ENCODE results near the gene SPEG.

- TF ChIP-seq GATA2 (IDR thresholded peaks at IDR 0.05; ENCODE audit: low read depth, low read length) (no peak), GATA3 (IDR thresholded peaks at IDR 0.05; ENCODE audit: low read depth, low read length) (no peak)
These were observed 54.7 kb downstream of the SPEG start for GRCh38 chr2:219489315-219489714.
